ENCODE measurements around the gene ZNF618.

DNA sequence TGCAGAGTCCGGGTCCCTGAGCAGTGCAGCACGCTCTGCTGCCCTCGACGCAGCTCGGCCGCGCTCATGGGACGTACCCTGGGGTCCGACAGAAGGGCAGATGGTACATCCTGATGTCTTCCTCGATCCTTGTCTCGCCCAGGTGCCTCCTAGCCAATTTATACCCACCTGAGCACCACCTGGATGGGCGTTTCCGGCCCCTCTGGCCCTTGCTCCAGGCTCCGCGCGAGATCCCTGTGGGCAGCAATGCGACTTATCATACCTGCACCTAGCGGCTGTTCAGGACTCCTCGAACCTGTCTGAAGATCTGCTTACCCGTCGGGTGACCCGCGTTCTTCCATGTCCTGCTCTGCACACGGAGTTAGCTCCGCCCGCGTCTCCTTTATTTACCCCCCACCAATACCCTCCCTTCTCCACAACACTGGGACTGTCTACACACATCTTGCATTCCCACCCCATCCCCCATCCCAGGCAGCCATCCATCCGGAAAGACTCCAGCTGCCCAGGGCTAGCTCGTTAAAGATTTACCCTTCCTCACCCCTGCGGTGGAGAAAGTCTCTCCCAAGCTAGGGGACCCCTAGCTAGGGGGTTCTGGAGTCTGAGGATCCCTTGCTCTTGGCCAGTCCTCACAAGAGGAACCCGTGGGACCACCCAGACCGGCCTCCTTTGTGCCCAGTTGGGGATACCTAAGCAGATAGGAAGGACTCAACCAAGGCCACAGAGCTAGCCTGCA is 223.0 kb downstream of the ZNF618 start, which contains the start of gene KIF12:
- no peak for TF ChIP-seq EZH2 (IDR thresholded peaks at IDR 0.05; ENCODE audit: insufficient read depth, poor library complexity, severe bottlenecking)
- TF ChIP-seq EZH2phosphoT487 (IDR thresholded peaks at IDR 0.05; ENCODE audit: insufficient read depth, low read depth), result no peak
